Measurements from ENCODE around the gene MPG.

The MPG gene

GRCh38 chr16:59440-60059 lies 18.5 kb upstream of the MPG start:
- no peak for TF ChIP-seq CTCF (IDR thresholded peaks at IDR 0.05)
- Histone ChIP-seq H3K4me3 (ENCODE audit: low read depth in 1 of 2, low read length in 1 of 2) (no peak overlapping the region), H3K27ac (no peak overlapping the region), H3K36me3 (peaks cover 22% of the 10 kb centered on the region), H3K9me3 (no peaks in the 10 kb centered on the region), H3K4me1 (ENCODE audit: control insufficient read depth in 1 of 2, insufficient read depth in 1 of 2, low read depth in 1 of 2, low read length in 1 of 2) (peaks cover 0 to under 1% of the 10 kb centered on the region in 2 experiments), H3K27me3 (no peaks in the 10 kb centered on the region)

DNA sequence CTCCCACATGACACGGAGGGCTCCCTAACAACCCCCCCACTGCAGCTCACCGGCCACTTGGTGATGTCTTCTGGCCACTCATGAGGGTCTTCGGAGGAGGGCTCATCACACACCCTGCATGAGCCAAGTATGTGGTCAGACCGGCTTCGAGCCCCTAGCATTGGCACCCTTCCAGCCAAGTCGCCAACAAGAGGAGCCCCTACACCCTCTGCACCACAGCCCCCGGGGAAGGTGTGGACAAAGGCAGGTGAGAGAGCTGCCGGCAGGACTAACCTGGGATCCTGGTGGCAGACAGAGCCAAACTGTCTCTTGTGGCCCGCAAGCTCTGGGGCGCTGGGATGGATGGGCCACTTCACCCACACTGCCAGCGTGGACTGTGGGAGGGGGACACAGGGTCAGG lies 17.9 kb upstream of the MPG start:
- TF ChIP-seq CTCF (IDR thresholded peaks at IDR 0.05), result no peak
- Histone ChIP-seq H3K36me3 (peaks cover 22% of the 10 kb centered on the region), H3K9me3 (no peaks in the 10 kb centered on the region), H3K27me3 (no peaks in the 10 kb centered on the region), H3K4me1 (ENCODE audit: control insufficient read depth in 1 of 2, insufficient read depth in 1 of 2, low read depth in 1 of 2, low read length in 1 of 2) (no peaks in the 10 kb centered on the region), H3K4me3 (ENCODE audit: low read depth in 1 of 2, low read length in 1 of 2) (no peak overlapping the region), H3K27ac (no peak overlapping the region)

- Histone ChIP-seq H3K36me3 (peaks cover 17% of the 10 kb centered on the region), H3K9me3 (no peaks in the 10 kb centered on the region), H3K27ac (no peak overlapping the region), H3K4me3 (ENCODE audit: low read depth in 1 of 2, low read length in 1 of 2) (no peak overlapping the region), H3K4me1 (ENCODE audit: control insufficient read depth in 1 of 2, insufficient read depth in 1 of 2, low read depth in 1 of 2, low read length in 1 of 2) (no peaks in the 10 kb centered on the region), H3K27me3 (peaks cover 5% of the 10 kb centered on the region)
- no peak for TF ChIP-seq CTCF (IDR thresholded peaks at IDR 0.05)
These were observed 16.8 kb upstream of the MPG start for GRCh38 chr16:60929-61878.

DNA sequence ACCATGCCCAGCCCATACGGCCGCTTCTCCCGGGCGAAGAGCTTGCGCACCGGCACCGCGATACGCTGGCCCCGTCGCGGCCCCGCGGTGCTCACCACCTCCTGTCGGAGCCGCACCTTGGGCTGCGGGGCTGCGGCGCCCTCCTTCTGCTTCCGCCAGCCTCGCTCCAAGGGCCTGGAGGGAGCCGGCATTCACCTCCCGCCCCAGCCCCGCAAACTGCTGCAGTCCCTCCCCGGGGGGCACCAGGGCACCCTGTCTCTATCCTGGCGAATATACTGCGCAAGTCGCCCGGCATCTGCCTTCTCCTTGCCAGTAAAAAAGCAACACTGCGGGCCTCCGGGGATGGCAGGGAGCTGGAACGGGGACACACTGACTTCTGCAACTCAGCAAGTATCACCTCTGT lies 16.1 kb upstream of the MPG start:
- Histone ChIP-seq H3K36me3 (peaks cover 10% of the 10 kb centered on the region), H3K4me1 (ENCODE audit: control insufficient read depth in 1 of 2, insufficient read depth in 1 of 2, low read depth in 1 of 2, low read length in 1 of 2) (no peaks in the 10 kb centered on the region), H3K4me3 (ENCODE audit: low read depth in 1 of 2, low read length in 1 of 2) (no peak overlapping the region), H3K27ac (no peak overlapping the region), H3K9me3 (no peaks in the 10 kb centered on the region), H3K27me3 (peaks cover 12% of the 10 kb centered on the region)
- TF ChIP-seq CTCF (IDR thresholded peaks at IDR 0.05), result no peak

GRCh38 chr16:62283-62967 lies 15.6 kb upstream of the MPG start:
- Histone ChIP-seq H3K27ac (no peak overlapping the region), H3K36me3 (peaks cover 4% of the 10 kb centered on the region), H3K4me3 (ENCODE audit: low read depth in 1 of 2, low read length in 1 of 2) (no peak overlapping the region), H3K9me3 (no peaks in the 10 kb centered on the region), H3K4me1 (ENCODE audit: control insufficient read depth in 1 of 2, insufficient read depth in 1 of 2, low read depth in 1 of 2, low read length in 1 of 2) (no peaks in the 10 kb centered on the region), H3K27me3 (peaks cover 17% of the 10 kb centered on the region)
- no peak for TF ChIP-seq CTCF (IDR thresholded peaks at IDR 0.05)

All from neutrophil (primary cell).